GM21447 (cell line): ENCODE measurements around the gene OSBPL5.

Experiments used
- ATAC-seq: cut with Tn5 transposase; IDR thresholded peaks from one replicate; pipeline ENCODE4 v1.9.1; 2021; ENCODE audit not compliant: unreplicated experiment

OSBPL5 gene, protein sequence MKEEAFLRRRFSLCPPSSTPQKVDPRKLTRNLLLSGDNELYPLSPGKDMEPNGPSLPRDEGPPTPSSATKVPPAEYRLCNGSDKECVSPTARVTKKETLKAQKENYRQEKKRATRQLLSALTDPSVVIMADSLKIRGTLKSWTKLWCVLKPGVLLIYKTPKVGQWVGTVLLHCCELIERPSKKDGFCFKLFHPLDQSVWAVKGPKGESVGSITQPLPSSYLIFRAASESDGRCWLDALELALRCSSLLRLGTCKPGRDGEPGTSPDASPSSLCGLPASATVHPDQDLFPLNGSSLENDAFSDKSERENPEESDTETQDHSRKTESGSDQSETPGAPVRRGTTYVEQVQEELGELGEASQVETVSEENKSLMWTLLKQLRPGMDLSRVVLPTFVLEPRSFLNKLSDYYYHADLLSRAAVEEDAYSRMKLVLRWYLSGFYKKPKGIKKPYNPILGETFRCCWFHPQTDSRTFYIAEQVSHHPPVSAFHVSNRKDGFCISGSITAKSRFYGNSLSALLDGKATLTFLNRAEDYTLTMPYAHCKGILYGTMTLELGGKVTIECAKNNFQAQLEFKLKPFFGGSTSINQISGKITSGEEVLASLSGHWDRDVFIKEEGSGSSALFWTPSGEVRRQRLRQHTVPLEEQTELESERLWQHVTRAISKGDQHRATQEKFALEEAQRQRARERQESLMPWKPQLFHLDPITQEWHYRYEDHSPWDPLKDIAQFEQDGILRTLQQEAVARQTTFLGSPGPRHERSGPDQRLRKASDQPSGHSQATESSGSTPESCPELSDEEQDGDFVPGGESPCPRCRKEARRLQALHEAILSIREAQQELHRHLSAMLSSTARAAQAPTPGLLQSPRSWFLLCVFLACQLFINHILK

DNA sequence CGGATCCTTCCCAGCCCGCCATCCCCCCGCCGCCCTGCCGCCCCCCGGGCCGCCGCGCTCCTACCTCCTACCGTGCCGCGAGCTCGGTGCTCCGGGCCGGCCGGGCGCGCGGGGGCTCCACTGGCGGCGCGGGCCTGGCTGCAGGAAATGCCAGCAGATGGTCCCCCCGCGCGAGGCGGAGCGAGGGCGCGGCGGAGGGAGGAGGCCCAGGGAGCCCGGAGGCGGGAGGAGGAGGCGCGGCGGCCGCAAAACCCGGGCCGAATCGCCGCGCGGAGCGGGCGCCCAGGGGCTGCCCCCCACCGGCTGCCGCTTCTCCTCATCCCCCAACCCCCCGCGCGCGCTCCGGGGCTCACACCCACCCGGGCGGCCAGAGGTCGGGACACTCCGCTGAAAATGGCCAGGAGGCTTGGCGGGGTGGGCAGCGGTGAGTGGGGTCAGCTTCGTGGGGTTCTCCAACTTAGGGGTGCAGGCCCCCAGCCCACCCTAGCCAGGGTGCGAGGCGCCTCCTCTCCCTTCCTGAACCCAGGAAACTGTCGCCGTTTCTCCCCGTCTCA is at the start of gene OSBPL5:
Gene OSBPL5, minus strand, starts transcription at position 159 of the 554 bp plus-strand sequence. CDS start 36,162 bp downstream, outside the sequence.
- ATAC-seq, result no peak

- no peak for ATAC-seq
Observed at GRCh38 chr11:3214420-3214699, 49.2 kb upstream of the OSBPL5 start.

GRCh38 chr11:3213659-3214419 is 48.7 kb upstream of the OSBPL5 start:
- ATAC-seq, result no peak

- ATAC-seq, result no peak
Observed at GRCh38 chr11:3208272-3208671, 43.2 kb upstream of the OSBPL5 start.

DNA sequence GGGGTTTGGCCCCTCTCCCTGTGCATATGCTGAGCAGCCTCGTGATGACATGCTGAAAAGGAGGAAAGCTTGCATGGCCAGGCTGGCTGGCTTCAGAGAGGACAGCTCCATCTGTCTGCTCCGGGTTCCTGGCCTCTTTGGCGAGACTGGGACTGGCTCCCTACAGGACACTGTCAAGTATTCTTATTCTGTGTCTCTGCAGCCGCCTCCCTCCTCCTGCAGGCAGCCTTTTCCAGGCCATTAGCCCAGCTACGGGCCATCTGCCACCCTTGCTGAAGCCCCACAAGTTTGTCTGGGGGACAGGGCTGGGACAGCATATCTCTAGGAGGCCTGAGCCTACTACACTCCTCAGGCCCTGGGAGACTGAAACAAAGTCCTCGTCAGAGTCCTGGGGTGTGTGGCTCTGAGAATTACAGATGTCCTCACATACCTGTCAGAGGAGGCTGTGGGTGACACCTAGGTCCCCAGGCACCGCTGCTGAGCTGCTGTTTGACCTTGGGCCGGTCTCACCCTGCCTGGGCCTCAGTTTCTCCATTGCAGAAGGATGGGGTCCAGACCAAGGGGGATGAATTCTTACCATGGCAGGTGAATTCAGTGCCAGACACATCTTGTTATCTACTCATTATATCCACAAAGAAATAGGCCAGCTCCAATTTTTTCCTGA is 42.5 kb upstream of the OSBPL5 start:
- no peak for ATAC-seq

DNA sequence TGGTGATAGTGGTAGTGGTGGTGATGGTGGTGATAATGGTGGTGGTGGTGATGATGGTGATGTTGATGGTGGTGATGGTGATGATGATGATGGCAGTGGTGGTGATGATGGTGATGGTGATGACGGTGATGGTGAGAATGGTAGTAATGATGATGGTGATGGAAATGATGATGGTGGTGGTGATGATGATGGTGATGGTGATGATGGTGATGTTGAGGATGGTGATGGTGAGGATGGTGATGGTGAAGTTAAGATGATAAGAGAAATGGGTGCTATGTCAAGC is 41.8 kb upstream of the OSBPL5 start:
- no peak for ATAC-seq

DNA sequence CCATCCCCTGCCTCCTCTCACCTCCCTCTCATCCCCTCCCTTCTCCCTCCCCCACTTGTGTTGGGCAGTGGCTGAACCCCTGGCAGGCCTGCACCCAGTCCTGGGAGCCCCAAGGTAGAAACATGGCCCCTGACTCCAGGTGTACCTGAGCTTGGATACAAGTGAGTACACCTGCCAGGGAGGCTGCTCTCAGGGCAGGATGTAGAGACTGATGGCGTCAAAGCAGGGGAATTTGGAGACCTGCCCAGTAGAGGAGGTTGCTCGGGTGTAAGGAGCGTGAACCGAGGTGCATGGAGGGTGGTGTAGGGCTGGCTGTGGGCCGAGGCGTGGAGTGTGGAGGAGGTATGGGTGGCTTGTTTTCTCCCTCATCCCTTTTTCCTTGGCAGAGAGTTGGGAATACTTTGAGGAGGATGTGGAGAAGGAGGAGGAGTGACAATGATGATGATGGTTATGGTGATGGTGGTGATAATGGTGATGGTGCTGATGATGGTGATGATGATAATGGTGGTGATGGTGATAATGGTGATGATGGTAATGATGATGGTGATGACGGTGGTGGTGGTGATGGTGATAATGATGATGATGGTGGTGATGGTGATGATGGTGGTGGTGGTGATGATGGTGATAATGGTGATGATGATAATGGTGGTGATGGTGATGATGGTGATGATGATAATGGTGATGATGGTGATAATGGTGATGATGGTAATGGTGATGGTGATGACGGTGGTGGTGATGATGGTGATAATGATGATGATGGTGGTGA is 41.2 kb upstream of the OSBPL5 start:
- ATAC-seq, result no peak

DNA sequence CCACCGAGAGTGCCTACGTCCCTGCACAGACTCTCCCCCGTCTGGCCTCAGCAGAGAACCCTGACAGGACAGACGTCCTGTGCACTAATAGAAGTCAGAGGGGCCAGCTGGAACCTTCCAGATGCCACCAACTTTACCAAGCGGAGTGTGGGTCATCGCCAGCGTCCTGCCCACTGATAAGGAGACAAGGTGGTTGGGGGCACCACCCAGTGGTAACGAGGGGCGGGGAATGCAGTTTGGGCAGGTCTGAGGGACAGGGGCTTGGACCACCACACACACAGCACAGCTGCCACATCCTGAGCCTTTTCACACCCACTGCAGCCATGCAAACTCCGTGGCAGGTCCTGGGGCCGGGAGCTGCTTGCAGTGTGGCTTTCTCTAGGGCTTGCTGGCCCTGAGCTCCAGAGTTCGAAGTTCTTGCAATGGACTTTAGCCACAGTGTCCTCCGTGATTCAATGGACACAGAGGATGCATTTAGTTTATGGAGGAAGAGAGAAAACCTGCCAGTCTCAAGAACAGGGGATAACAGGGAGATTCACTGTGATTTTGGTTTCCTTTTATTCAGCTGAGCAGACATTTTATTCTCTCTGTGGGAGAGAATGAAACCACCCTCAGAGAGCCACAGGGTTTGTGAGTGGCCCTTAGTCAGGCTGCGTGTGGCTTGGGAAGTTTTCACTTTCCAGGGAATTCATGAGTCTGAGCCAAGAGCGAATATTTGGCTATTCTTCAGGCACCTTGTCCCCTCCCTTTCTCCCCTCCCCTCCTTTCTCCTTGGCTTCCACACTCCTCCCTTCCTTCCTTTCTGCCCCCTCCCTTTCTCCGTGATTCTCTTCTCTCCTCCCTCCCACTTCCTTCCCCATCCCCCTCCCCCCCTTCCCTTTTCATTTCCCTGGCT is 40.4 kb upstream of the OSBPL5 start:
- no peak for ATAC-seq

DNA sequence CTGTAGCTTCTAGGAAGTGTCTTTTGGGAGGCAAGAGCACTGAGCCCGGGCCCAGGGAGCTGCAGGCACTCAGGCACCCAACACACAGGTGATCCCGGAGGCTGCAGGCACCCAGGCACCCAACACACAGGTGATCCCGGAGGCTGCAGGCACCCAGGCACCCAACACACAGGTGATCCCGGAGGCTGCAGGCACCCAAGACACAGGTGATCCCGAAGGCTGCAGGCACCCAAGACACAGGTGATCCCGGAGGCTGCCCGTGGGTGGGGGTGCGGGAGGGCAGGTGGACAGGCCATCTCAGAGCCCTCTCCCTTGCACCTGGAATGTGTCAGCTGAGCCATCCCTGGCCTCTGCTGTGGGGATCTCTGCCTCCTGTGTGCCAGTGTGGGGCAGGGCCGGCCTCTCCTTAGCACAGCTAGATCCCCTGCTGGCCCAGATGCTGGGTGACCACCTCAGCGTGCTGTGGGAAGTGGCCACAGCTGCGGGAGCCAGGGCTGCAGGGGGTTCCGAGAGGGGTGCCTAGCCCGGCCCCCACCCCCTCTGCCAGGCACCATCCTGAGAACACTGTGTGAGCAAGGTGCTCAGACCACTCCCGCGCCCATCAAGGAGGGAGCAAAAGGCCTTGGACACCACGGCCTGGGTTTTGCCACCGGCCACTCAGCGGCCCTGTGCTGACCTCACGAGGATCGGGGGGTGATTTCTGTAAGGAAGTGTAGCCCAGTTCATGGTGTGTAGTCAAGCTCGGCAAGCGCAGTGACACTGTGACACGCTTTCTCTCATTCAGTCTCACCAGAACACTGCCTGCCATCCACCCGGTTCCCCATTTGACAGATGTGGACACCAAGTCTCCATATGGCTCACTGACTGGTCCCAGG is 39.3 kb upstream of the OSBPL5 start:
- ATAC-seq, result no peak

DNA sequence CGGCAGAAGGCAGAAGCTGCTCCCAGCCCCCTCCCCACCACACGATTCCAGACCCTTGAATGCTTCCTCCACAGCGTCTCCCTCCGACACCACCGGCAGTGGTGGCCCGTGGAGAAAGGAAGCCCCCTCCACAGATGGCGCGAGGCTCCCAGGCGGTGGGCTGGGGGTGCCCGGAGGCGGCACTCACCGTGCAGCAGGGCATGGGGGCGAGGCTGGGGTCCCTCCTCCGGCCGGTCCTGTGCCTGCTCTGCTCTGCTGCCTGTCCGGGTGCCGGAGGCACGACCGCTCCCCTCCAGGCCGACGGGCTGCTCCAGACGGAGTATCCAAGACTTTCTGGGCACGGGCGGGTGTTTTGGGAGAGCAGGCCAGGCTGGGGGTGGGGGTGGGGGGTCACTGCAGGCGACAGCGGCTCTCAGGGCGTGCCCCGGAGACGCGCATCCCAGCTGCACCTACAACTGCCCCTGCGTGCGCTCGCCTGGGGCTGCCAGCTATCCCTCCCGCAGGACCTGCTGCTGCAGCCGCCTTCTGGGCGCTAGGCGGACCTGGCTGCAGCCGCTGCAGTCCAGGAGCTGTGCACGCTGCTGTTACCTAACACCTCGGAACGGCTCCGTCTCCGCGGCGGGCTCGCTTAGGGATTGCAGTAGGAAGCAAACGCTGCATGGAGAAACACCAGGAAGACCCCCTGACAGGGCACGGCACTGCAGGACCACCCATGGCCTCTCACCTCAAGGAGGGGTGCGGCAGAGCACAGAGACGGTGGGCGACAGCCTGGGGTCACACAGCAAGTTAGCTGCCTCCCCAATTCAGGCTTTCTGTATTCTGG is 38.3 kb upstream of the OSBPL5 start:
- no peak for ATAC-seq

GRCh38 chr11:3202759-3203158 is 37.6 kb upstream of the OSBPL5 start:
- ATAC-seq, result no peak

DNA sequence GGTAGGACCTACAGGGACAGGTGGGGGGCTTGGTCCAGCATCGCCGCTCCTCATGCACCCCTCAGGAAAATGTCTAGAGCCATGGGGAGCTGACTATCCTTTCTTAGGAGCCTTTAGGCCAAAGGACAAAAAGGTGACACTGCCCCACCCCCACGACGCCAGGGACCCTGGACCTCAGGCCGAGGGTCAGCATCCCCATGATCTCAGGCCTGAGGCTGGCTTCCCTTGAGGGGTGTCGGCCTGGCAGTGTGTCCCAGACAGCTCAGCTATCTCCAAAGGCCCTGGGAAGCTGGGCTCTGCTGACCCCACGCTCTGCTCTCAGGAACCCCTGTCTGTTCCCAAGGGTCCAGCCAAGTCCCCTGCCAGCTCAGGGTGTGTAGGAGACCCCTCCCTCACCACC is 37.2 kb upstream of the OSBPL5 start:
- no peak for ATAC-seq

GRCh38 chr11:3201677-3202181 is 36.6 kb upstream of the OSBPL5 start:
- no peak for ATAC-seq

- no peak for ATAC-seq
Observed at GRCh38 chr11:3201112-3201581, 36.0 kb upstream of the OSBPL5 start.

- no peak for ATAC-seq
Observed at GRCh38 chr11:3200388-3201111, 35.4 kb upstream of the OSBPL5 start.

GRCh38 chr11:3199537-3200295 is 34.6 kb upstream of the OSBPL5 start:
- no peak for ATAC-seq
